ENCODE results near the gene HLA-C. TPM values are rescaled to one million over a fixed set of nuclear protein-coding genes. Genes with fewer than 3 reads are reported as not detected.

The HLA-C gene
- total and polyA plus RNA-seq, 9 of the 15 experiments (the other 6 are each of a cell fraction or from before 2014, with no cell fraction given): 0.23 to 4.9 (median 1.2) TPM

GRCh38 chr6:31308050-31308844, 36.4 kb upstream of the HLA-C start:
- Histone ChIP-seq H3K4me3 (no peak overlapping the region), H3K79me2 (ENCODE audit: control insufficient read depth, insufficient read depth, low read length) (no peaks in the 10 kb centered on the region), H4K20me1 (replicated peaks; ENCODE audit: control insufficient read depth, insufficient read depth, low read length) (no peaks in the 10 kb centered on the region; the same call in 1 of the 2 replicates), H3K4me1 (replicated peaks in 1 of 2; ENCODE audit: control insufficient read depth in 2 of 2, insufficient read depth in 2 of 2, low read length in 2 of 2) (peaks cover 8 to 15% of the 10 kb centered on the region in 2 experiments; a peak in 4 of 5 replicates), H3K9ac (ENCODE audit: insufficient read depth in 1 of 2, low read depth in 2 of 2, low read length in 2 of 2) (no peak overlapping the region), H3K36me3 (ENCODE audit: control insufficient read depth, insufficient read depth, low read length) (no peaks in the 10 kb centered on the region), H2AFZ (ENCODE audit: low read depth, low read length) (no peak overlapping the region), H3K27ac (ENCODE audit: extremely low read depth, low read depth, low read length) (no peak overlapping the region), H3K27me3 (ENCODE audit: control insufficient read depth in 2 of 2, insufficient read depth in 2 of 2, low read length in 2 of 2) (peaks cover 17 to 42% of the 10 kb centered on the region in 2 experiments; a peak in 4 of 5 replicates), H3K9me1 (ENCODE audit: control insufficient read depth, insufficient read depth, low read length) (no peaks in the 10 kb centered on the region), H3K4me2 (ENCODE audit: insufficient read depth, low read length) (no peak overlapping the region), H3K9me3 (replicated peaks; ENCODE audit: control insufficient read depth, insufficient read depth, low read depth, low read length) (no peaks in the 10 kb centered on the region)
- FAIRE-seq: peak; percentile 19
- DNase-seq (ENCODE audit: extremely low read depth in 1 of 4, low spot score in 3 of 4): peak; percentile 52 to 80 (median 73)
- in situ Hi-C loops (cut with MboI) (no loop called here), intact Hi-C loops (cut with micrococcal nuclease) (no loop called here)
- WGBS (ENCODE audit: insufficient coverage, low coverage, missing lambda C conversion rate): 30% methylated on average over 33 of the region's 57 CpGs
- ChIA-PET CTCF (ENCODE audit: low intra/inter-chr PET ratio) (interaction anchor here (0.5 kb wide), 1 partner anchor 119 kb away, joined by 3 read pairs; no protein-coding TSS in a partner anchor), POLR2A (interaction anchor here (0.5 to 2.4 kb wide), 4 partner anchors 11 to 30 kb away, joined by 3 to 15 read pairs (median 3); no protein-coding TSS in a partner anchor)
- no TSS peak for BruUV-seq (replicated peaks)
- ATAC-seq: peak; percentile 92
- TF ChIP-seq FOSL1 (tag; conservative IDR thresholded peaks at IDR 0.05): no peak
- no peak for TF ChIP-seq GABPB2 (CRISPR knock-in tag; conservative IDR thresholded peaks at IDR 0.05)
- TF ChIP-seq ZNF589 (CRISPR knock-in tag; IDR thresholded peaks at IDR 0.05; ENCODE audit: low read depth): no peak
- TF ChIP-seq, protein P1, sequence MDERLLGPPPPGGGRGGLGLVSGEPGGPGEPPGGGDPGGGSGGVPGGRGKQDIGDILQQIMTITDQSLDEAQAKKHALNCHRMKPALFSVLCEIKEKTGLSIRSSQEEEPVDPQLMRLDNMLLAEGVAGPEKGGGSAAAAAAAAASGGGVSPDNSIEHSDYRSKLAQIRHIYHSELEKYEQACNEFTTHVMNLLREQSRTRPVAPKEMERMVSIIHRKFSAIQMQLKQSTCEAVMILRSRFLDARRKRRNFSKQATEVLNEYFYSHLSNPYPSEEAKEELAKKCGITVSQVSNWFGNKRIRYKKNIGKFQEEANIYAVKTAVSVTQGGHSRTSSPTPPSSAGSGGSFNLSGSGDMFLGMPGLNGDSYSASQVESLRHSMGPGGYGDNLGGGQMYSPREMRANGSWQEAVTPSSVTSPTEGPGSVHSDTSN (CRISPR knock-in tag; IDR thresholded peaks at IDR 0.05; ENCODE audit: low read depth): peak; percentile 49
- TF ChIP-seq, protein P1 (tag; conservative IDR thresholded peaks at IDR 0.05; ENCODE audit: low read depth): peak; percentile 81
- TF ChIP-seq ETV6 (IDR thresholded peaks at IDR 0.05; ENCODE audit: borderline replicate concordance in 1 of 2, low read depth in 2 of 2, low read length in 1 of 2): no peak
- no peak for TF ChIP-seq ETV6 (CRISPR knock-in tag; IDR thresholded peaks at IDR 0.05; ENCODE audit: borderline replicate concordance)
- no peak for TF ChIP-seq NFE2 (IDR thresholded peaks at IDR 0.05; ENCODE audit: low read depth)
- TF ChIP-seq NCOR1 (IDR thresholded peaks at IDR 0.05): no peak
- no peak for TF ChIP-seq U2AF1 (optimal IDR thresholded peaks at IDR 0.05; ENCODE audit: low read depth, low read length)
- peak; percentile 96 for TF ChIP-seq PKNOX1 (IDR thresholded peaks at IDR 0.05)
- TF ChIP-seq MTA2 (IDR thresholded peaks at IDR 0.05; ENCODE audit: low read depth): no peak
- TF ChIP-seq ZNF277 (CRISPR knock-in tag; IDR thresholded peaks at IDR 0.05; ENCODE audit: borderline replicate concordance): no peak
- no peak for TF ChIP-seq HDGF (IDR thresholded peaks at IDR 0.05)
- peak; percentile 44 for TF ChIP-seq NFYB (IDR thresholded peaks at IDR 0.05; ENCODE audit: extremely low read depth, insufficient read length)
- TF ChIP-seq, protein P2, sequence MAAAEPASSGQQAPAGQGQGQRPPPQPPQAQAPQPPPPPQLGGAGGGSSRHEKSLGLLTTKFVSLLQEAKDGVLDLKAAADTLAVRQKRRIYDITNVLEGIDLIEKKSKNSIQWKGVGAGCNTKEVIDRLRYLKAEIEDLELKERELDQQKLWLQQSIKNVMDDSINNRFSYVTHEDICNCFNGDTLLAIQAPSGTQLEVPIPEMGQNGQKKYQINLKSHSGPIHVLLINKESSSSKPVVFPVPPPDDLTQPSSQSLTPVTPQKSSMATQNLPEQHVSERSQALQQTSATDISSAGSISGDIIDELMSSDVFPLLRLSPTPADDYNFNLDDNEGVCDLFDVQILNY (CRISPR knock-in tag; IDR thresholded peaks at IDR 0.05): no peak
